NCI-H187 (cell line): ENCODE results near the gene NAB2.
A peak's percentile ranks its signal among the peaks of the same experiment; 100 is the strongest.
"Not testable (repeated sequence)": the region's sequence is repeated elsewhere in the genome, so short reads cannot be mapped to it uniquely, and the experiment has no call there.

Source experiments
- DNase-seq, 2 experiments: peaks; one replicate each; lab custom pipeline; 2025; lab: John Stamatoyannopoulos, UW

Gene NAB2

GRCh38 chr12:57112492-57113294 is 23.8 kb downstream of the NAB2 start:
- DNase-seq = no peak

- DNase-seq = no peak
Observed at GRCh38 chr12:57116580-57117281, 27.8 kb downstream of the NAB2 start.

GRCh38 chr12:57118711-57119271 is 29.9 kb downstream of the NAB2 start:
- DNase-seq = no peak

- no peak for DNase-seq
Observed at GRCh38 chr12:57119294-57120085, 30.6 kb downstream of the NAB2 start.

GRCh38 chr12:57120718-57121117 is 31.8 kb downstream of the NAB2 start:
- not testable (repeated sequence) for DNase-seq

- no peak for DNase-seq
Observed at GRCh38 chr12:57123813-57124212, 34.9 kb downstream of the NAB2 start.

GRCh38 chr12:57124261-57124877 is 35.5 kb downstream of the NAB2 start:
- DNase-seq = peak; percentile 39 to 56

- no peak for DNase-seq
Observed at GRCh38 chr12:57126061-57126460, 37.1 kb downstream of the NAB2 start.

GRCh38 chr12:57126561-57126960 is 37.6 kb downstream of the NAB2 start:
- no peak for DNase-seq

GRCh38 chr12:57127101-57127725 is 38.3 kb downstream of the NAB2 start:
- DNase-seq = peak in 1 of 2 experiments; percentile 12

- DNase-seq = peak; percentile 79 to 90
Observed at GRCh38 chr12:57127726-57128518, 39.0 kb downstream of the NAB2 start, which contains the start of gene LRP1. TSS of gene LRP1 (plus strand) at chr12:57128483. CDS start at chr12:57128965, 482 bp downstream.

GRCh38 chr12:57128519-57129247 is 39.8 kb downstream of the NAB2 start:
- DNase-seq = no peak

GRCh38 chr12:57129321-57129842 is 40.5 kb downstream of the NAB2 start:
- DNase-seq = no peak

GRCh38 chr12:57129889-57130288 is 41.0 kb downstream of the NAB2 start:
- no peak for DNase-seq

- DNase-seq = no peak
Observed at GRCh38 chr12:57130941-57131340, 42.0 kb downstream of the NAB2 start.

- no peak for DNase-seq
Observed at GRCh38 chr12:57131896-57132744, 43.2 kb downstream of the NAB2 start.

GRCh38 chr12:57133013-57133569 is 44.2 kb downstream of the NAB2 start:
- DNase-seq = no peak

GRCh38 chr12:57133916-57134315 is 45.0 kb downstream of the NAB2 start:
- no peak for DNase-seq
